Loucy (cell line): ENCODE measurements around the gene TSEN15.

Experiments
- CTCF ChIP-seq: fragments of 200-600 bp; sonication (generic); conservative IDR thresholded peaks from 2 replicates; pipeline ENCODE4 v1.5.1; 2014; ENCODE audit warnings: mild to moderate bottlenecking, antibody characterized with exemption, low read length
- EZH2phosphoT487 ChIP-seq: fragments of 200-600 bp; IDR thresholded peaks from 2 replicates; pipeline ENCODE4 v1.6.1; 2018; ENCODE audit warnings: antibody characterized with exemption, mild to moderate bottlenecking, moderate library complexity, borderline replicate concordance

GRCh38 chr1:184051485-184052193 is at the start of gene TSEN15:
- no peak for TF ChIP-seq CTCF
- no peak for TF ChIP-seq EZH2phosphoT487
